Right atrium auricular region (tissue), 2 donors: ENCODE measurements around the gene FBN3. TPM values are rescaled to one million over a fixed set of nuclear protein-coding genes. Genes with fewer than 3 reads are reported as not detected.

Source experiments
- DNase-seq: peaks from one replicate; pipeline ENCODE4 v3.0.0-alpha.2; 2019; ENCODE audit warnings: low spot score
- H3K27ac ChIP-seq, 2 donors: fragments of 200-600 bp; sonication (generic); 1 replicate in 1 of 2; 2 replicates in 1 of 2; pipeline ENCODE4 v1.5.1; 2016 to 2019
- H3K27me3 ChIP-seq, 2 donors: fragments of 200-600 bp; sonication (generic); one replicate each; pipeline versions ENCODE4 v1.5.1 to v1.6.0; 2017 to 2019
- H3K36me3 ChIP-seq: fragments of 200-600 bp; sonication (generic); one replicate; pipeline ENCODE4 v1.5.1; 2016
- H3K4me1 ChIP-seq, 2 donors: fragments of 200-600 bp; sonication (generic); one replicate each; pipeline versions ENCODE4 v1.5.1 to v1.6.0; 2017 to 2019
- H3K4me3 ChIP-seq, 2 donors: fragments of 200-600 bp; sonication (generic); 1 replicate in 1 of 2; 2 replicates in 1 of 2; pipeline ENCODE4 v1.5.1; 2017 to 2019; ENCODE audit warnings: mild to moderate bottlenecking in 1 of 2, moderate library complexity in 1 of 2
- H3K9me3 ChIP-seq, 2 donors: fragments of 200-600 bp; sonication (generic); one replicate each; pipeline ENCODE4 v1.5.1; 2019
- CTCF ChIP-seq, 2 donors: fragments of 200-600 bp; sonication (generic); IDR thresholded peaks; one replicate each; pipeline ENCODE4 v1.5.1; 2019; ENCODE audit warnings: antibody characterized with exemption in 2 of 2
- total RNA-seq, 2 donors: library from RNA; depleted of rRNA; stranded (reverse); fragments of >200 nt; gene quantifications; one replicate each; pipeline ENCODE4 v1.1.0, GENCODE V29; 2016

The FBN3 gene
- total RNA-seq, 2 donors from 2014 or later = not detected

DNA sequence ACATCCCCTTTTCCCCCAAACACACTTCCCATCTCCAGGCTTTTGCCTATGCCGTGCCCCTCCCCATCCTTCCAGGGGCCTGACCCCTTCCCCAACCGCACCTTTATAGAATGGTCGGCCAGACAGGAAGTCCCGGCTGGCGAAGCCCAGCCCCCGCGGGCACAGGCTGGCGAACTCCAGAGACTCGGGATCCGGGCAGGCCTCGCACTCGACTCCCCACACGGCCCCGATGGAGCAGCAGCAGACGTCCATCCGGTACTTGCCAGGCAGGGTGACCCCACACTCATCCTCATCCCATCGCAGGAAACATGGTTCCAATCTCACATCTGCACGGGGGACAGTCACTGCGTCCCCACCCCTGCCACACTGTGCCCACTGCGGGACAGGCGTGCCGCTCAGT lies 25.7 kb downstream of the FBN3 start:
- DNase-seq = no peak
- Histone ChIP-seq H3K27me3 (no peaks in the 10 kb centered on the region), H3K4me3 (no peak overlapping the region), H3K4me1 (no peaks in the 10 kb centered on the region), H3K36me3 (no peaks in the 10 kb centered on the region), H3K27ac (no peak overlapping the region), H3K9me3 (no peaks in the 10 kb centered on the region)
- TF ChIP-seq CTCF (IDR thresholded peaks at IDR 0.05) = no peak

DNA sequence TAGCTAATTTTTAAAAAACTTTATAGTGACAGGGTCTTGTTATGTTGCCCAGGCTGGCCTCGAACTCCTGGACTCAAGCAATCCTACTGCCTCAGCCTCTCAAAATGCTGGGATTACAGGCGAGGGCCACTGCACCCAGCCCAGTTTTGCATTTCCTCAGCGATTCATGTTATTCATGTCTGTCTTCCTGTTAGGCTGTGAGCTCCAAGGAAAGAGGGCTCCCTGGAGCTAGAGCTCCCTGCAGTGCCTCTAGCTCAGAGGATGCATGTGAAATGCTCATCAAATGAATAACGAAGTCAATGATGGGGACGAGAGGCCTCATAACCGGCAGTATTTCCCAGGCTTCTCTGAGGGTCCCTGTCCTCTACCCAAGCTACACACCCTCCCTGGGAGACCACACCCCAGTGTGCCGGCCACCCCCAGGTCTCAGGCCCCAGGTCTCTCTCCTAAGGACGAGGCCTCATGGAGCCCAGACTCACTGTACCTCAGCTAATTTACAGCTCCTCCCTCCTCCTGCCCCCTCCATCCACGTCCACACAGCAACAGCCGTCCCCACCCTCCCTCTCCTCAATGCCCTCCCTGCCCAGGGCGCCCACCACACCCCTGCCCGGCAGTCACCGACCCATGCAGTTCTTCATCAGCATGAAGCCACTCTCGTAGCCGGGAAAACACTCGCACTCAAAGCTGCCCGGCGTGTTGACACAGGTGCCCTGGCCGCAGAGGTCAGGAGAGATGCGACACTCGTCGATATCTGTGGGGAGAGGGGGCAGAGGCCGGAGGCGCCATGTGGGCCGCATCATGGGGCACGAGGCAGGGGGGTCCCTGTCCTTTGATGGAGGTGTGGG lies 28.5 kb downstream of the FBN3 start:
- Histone ChIP-seq H3K9me3 (no peaks in the 10 kb centered on the region), H3K4me1 (no peaks in the 10 kb centered on the region), H3K36me3 (no peaks in the 10 kb centered on the region), H3K27me3 (no peaks in the 10 kb centered on the region), H3K4me3 (no peak overlapping the region), H3K27ac (no peak overlapping the region)
- no peak for DNase-seq
- no peak for TF ChIP-seq CTCF (IDR thresholded peaks at IDR 0.05)

DNA sequence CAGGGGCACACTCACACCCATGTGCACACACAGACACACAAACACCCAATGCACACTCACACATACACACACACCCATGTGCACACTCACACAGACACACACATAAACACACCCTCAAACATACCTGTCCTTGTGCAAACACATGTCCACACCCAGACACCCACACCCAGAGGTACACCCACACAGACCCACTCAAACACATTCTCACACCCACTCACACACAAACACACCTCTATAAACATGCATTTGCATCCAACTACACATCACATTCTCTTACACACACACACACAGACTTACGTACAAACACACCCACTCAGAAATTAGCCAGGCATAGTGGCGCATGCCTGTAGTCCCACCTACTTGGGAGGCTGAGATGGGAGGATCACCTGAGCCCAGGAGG lies 31.4 kb downstream of the FBN3 start:
- no peak overlapping the region for H3K4me3 ChIP-seq
- H3K36me3 ChIP-seq = no peaks in the 10 kb centered on the region
- H3K27ac ChIP-seq = no peak overlapping the region
- H3K9me3 ChIP-seq = no peaks in the 10 kb centered on the region
- no peak for TF ChIP-seq CTCF (IDR thresholded peaks at IDR 0.05)
- H3K4me1 ChIP-seq = no peaks in the 10 kb centered on the region
- no peaks in the 10 kb centered on the region for H3K27me3 ChIP-seq
- DNase-seq = no peak

DNA sequence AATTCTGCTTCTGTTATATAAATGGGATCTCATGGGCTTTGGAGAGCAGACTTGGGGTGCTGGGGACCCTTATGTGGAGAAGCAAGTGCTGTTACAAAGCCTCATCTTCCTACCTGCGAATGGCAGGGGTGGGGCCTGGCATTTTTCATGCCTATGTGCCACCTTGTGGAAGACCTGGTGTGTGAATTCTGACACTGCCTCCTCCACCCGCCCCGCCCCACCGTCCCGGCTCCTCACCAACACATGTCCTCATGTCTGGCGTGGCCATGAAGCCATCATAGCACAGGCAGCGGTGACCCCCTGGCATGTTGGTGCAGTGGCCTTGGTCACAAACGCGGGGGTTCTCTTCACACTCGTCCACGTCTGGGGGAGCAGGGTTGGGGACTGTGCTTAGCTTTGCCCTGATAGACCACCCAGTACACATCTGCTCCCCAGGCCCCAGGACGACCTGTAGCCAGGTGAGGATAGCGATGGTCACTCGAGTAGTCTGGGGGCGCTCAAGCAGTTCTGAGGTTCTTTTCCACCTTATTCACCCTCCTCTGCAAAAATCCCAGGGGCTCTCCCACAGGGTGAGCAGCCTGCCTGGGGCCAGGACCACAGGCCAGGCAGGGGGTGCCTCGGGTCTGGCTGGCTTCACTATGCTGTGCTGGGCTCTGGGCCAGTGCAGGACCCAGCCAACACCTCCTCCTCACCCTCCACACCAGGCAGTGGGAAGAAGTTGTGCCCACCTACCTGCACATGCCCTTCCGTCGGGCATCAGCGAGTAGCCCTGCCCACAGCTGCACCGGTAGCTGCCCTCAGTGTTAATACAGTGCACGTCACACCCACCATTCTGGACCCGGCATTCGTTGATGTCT lies 32.7 kb downstream of the FBN3 start:
- H3K27me3 ChIP-seq = no peaks in the 10 kb centered on the region
- no peaks in the 10 kb centered on the region for H3K36me3 ChIP-seq
- no peak overlapping the region for H3K4me3 ChIP-seq
- H3K27ac ChIP-seq = no peak overlapping the region
- no peaks in the 10 kb centered on the region for H3K4me1 ChIP-seq
- TF ChIP-seq CTCF (IDR thresholded peaks at IDR 0.05) = no peak
- no peaks in the 10 kb centered on the region for H3K9me3 ChIP-seq
- no peak for DNase-seq

DNA sequence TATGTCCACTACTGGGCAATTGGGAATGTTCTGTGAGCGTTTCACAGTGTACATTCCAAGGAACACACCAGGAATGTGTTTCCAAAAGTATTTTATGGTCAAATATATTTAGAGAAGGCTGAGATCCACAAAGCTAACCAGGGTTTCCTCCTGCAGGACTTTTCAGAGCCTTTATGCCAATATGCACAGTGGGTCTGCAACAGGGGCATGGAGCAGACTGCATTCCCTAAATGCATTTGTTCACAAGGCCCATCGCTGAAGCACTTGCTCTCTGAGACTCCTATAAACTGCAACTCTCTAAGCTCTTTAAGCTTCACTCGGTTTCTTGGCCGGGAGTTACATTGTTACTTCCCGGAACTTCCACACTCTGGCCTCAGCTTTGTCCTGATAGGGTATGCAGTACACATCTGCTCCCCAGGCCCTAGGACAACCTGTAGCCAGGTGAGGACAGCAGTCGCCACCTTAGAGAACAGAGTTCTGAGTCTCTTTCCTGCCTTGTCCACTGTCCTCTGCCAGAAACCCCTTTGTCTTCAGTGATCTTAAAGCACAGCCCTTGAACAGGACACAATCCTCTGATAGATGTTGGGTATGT lies 33.5 kb downstream of the FBN3 start:
- Histone ChIP-seq H3K9me3 (no peaks in the 10 kb centered on the region), H3K4me3 (no peak overlapping the region), H3K27me3 (no peaks in the 10 kb centered on the region), H3K36me3 (no peaks in the 10 kb centered on the region), H3K27ac (no peak overlapping the region), H3K4me1 (no peaks in the 10 kb centered on the region)
- TF ChIP-seq CTCF (IDR thresholded peaks at IDR 0.05) = no peak
- DNase-seq = no peak
